Activated naive CD4-positive, alpha-beta T cell (primary cell): ENCODE data around the gene STAT3.
"Not testable (repeated sequence)": the region's sequence is repeated elsewhere in the genome, so short reads cannot be mapped to it uniquely, and the experiment has no call there.

ENCODE experiments used
- DNase-seq, 4 experiments: peaks; one replicate each; lab custom pipeline; 2025; lab: John Stamatoyannopoulos, UW

The STAT3 gene

GRCh38 chr17:42279776-42280630 is 108.2 kb downstream of the STAT3 start:
- no peak for DNase-seq

GRCh38 chr17:42277342-42277712 is 110.9 kb downstream of the STAT3 start:
- no peak for DNase-seq

DNA sequence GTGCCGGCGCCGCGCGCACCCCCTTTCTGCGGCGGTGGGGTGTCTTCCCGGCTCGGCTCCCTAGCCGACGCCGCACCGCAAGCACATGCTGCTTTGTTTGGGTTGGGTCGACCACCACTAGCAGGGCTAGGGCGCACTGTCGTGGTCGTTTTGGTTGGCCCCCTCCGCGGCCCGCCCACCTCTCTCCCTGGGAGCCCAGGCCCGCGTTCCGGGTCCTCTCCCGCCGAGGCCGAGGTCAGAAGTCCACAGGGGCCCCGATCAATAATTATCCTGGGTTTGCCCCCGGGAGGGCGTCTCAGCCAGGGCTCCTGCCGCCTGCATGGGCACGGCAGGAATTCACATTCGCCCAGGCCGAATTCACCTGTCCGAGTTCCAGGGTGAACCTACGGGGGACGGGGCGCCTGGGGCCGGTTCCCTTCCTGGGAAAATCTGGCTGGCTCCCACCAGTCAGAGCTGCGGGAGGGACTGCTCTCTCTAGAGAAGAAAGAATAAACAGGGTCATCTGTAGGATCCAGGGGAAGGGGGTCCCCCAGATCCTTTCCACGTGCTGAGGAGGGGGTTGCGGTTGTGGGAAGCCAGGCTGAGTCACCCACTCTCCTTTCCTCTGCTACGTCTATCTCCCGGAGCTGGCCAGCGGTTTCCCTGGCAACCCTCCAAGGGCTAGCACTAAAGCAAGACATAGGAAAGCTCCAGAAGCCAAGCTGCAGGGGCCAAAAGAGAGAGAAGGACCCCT is 111.5 kb downstream of the STAT3 start:
- no peak for DNase-seq

GRCh38 chr17:42276359-42276608 is 112.0 kb downstream of the STAT3 start, which contains the start of gene STAT5B:
TSS of gene STAT5B (minus strand) at chr17:42276391. CDS start at chr17:42232127, 44,264 bp downstream.
- DNase-seq, result peak in 2 of 4 experiments; percentile 40 to 61

DNA sequence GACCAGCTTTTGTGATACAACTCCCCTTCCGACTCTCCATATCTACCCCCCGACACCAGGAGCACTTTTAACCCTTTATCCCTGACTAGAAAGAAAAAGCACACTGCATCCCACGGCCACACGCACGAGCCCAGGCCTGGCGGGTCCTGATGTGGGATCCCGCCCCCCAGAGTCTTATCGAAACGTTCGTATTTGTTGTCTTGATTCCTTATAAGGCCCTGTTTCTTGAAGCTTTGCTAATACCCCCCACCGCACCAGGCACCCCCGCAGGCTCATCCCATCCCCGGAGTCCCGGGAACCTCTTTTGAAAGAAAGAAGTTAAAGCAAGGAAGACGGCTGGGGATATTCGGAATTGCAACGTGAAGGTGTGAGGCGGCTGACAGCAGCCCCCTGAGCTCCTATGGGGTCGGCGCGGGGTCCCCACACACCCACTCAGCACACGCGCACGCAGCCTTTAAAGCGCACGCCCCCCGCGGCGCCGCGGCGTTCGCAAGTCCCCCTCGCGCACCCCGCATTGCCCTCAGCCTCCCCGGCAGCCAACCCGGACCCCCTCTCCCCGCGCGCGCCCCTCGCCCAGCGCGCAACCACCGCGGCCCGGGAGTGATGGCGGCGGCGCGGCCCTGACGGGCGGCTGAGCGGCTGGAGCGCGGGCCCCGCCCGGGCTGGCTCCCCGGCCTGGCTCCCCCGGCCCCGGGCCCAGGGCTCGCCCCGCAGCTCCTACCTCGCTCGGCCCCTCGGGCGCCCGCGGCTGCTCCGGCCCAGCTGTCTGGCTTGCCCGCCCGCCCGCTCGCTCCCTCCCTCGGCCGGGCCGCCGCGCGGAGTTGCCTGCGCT is 112.5 kb downstream of the STAT3 start:
- DNase-seq, result peak in 1 of 4 experiments; percentile 37

GRCh38 chr17:42274812-42275526 is 113.3 kb downstream of the STAT3 start:
- DNase-seq, result no peak

DNA sequence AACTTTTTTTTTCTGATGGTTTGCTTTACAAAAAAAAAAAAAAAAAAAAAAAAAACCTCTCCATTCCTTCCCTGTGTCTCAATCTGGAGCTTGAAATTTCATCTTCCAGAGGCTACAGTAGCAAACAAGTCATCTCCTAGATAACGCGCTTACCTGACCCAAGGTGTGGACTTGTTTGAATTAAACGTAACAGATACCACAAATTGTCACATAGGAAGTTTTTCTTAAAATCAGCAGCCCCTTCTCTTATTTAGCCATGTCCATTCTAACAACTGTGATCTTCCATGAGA is 114.0 kb downstream of the STAT3 start:
- no peak for DNase-seq

- no peak for DNase-seq
These were observed 114.6 kb downstream of the STAT3 start for GRCh38 chr17:42273474-42274252.

DNA sequence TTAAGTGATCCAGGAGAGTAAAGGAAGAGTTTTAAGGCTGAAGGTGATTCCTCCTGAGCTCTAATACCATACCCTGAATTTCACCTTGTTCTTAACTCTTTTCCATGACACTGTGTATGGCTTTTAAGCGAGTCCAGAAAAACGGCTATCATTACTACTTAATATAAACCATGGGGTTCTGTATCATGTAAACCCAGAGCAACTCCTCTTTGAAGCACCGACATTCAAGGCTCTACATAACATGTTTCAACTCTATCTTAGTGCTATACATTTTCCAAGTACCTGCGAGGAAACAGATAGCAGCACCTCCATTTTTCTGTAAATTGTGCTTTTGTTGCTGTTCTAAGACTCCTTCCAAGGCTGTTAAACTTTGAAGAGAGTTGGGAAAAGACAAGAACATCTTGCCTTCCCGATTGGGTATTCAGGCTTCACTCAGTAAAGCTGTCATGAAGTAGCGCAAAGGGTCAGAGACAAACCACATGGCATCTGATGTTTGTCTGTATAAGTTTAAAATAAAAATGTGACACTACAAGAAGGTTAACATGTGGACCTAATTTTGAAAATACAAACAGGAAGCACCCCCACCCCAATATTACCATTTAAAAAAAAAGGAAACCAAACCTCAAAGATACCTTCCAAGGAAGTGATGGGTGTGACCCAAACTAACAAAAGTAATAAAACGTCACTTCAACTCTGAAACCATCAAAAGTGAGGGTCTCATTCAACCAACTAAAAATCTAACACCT is 115.9 kb downstream of the STAT3 start:
- no peak for DNase-seq

DNA sequence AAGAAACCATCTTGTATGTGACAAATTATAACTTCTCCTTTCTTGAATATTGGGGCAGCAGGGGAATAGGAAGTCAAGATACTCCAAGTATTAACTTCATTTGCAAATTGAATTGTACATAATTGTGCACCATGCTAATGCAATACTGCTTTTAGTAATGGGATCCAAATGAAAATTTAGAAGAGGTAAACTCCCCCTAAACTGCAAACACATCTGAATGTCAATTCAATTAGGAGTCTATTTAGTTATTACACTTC is 116.5 kb downstream of the STAT3 start:
- DNase-seq, result no peak

GRCh38 chr17:42271006-42271778 is 117.0 kb downstream of the STAT3 start:
- no peak for DNase-seq

DNA sequence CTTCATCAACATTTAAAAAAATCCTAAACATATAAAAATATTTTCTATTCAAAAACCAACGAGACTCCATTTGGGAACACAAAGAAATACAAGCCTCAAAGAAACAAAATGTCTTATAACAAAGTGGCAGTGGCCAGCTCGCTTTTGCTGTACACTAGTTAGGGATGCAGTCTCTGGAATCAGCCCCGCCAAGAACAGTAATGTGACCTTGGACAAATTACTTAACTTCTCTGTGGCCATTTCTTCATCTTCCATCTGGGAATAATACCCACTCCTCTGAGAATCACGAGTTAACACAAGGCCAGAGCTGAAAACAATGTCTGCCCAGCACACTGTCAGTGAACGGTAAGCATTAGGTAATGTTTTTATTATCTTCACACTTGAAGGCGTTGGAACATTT is 117.6 kb downstream of the STAT3 start:
- no peak for DNase-seq

DNA sequence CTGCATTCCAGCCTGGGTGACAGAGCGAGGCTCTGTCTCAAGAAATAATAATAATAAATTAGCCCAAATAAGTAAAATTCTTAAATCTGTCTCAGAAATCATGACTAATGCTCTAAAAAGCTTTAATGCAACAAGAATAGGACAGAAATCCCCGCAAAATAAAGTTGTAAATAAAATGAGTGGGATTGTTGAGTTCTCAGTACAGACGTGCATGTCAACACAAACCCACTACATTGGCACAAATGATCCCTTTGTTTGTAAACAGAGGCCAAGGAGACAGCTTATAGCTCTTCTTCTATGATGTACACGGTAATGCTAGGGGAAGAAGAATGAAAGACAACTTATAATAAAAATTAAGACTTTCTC is 118.1 kb downstream of the STAT3 start:
- no peak for DNase-seq

GRCh38 chr17:42268236-42268635 is 120.0 kb downstream of the STAT3 start:
- no peak for DNase-seq

DNA sequence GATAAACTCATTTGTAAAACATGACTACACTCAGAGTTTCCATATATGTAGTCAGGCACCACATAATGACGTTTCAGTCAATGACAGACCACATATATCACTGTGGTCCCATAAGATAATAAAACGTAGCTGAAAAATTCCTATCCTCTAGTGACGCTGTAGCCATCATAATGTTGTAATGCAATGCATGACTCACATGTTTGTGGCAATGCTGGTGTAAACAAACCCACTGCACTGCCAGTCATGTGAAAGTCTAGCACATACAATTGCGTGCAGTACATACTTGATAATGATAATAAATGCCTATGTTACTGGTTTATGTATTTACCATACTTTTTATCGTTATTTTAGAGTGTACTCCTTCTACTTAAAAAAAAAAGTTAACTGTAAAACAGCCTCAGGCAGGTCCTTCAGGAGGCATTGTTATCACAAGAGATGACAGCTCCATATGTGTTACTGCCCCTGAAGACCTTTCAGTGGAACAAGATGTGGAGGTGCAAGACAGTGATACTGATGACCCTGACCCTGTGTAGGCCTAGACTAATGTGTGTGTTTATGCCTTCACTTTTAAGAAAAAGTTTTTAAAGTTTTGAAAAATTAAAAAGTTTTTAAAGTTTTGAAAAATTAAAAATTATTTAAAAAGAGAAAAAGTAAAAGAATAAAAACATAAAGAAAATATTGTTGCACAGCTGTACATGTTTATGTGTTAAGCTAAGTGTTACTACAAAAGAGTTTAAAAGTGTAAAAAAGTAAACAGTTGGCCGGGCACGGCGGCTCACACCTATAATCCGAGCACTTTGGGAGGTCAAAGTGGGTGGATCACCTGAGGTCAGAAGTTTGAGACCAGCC is 121.1 kb downstream of the STAT3 start:
- DNase-seq, result no peak

- no peak for DNase-seq
These were observed 121.8 kb downstream of the STAT3 start for GRCh38 chr17:42266462-42266861.

DNA sequence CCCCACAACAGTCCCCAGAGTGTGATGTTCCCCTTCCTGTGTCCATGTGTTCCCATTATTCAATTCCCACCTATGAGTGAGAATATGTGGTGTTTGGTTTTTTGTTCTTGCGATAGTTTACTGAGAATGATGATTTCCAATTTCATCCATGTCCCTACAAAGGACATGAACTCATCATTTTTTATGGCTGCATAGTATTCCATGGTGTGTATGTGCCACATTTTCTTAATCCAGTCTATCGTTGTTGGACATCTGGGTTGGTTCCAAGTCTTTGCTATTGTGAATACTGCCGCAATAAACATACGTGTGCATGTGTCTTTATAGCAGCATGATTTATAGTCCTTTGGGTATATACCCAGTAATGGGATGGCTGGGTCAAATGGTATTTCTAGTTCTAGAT is 123.9 kb downstream of the STAT3 start:
- DNase-seq, result not testable (repeated sequence)
